HepG2 (cell line): ENCODE results near the gene FBXO9.

Source experiments
- CHCHD3 ChIP-seq: sonication (generic); formaldehyde crosslinking; IDR thresholded peaks from 2 replicates; pipeline ENCODE4 v1.8.0; 2022; ENCODE audit warnings: mild to moderate bottlenecking, missing genetic modification reagents, moderate library complexity
- EZH2 ChIP-seq: conservative IDR thresholded peaks from 2 replicates; pipeline ENCODE4 v1.6.1; 2012; ENCODE audit warnings: mild to moderate bottlenecking, low read depth, low read length, moderate library complexity
- FIP1L1 ChIP-seq: fragments of 200-400 bp; formaldehyde crosslinking; IDR thresholded peaks from 2 replicates; pipeline ENCODE4 v1.6.1; 2018; ENCODE audit warnings: low read depth, mild to moderate bottlenecking, low read length, moderate library complexity, borderline replicate concordance; ENCODE audit not compliant: insufficient read depth
- FOXK2 ChIP-seq: fragments of 450-650 bp; IDR thresholded peaks from 2 replicates; pipeline ENCODE4 v1.6.1; 2016
- HOXA9 ChIP-seq: sonication (generic); formaldehyde crosslinking; IDR thresholded peaks from 2 replicates; pipeline ENCODE4 v1.8.1; 2022; ENCODE audit warnings: missing genetic modification reagents, mild to moderate bottlenecking, moderate library complexity, borderline replicate concordance
- MAX ChIP-seq: IDR thresholded peaks from 2 replicates; pipeline ENCODE4 v1.6.1; 2012; ENCODE audit warnings: inconsistent platforms
- TAF1 ChIP-seq: sonication (generic); formaldehyde crosslinking; IDR thresholded peaks from 2 replicates; pipeline ENCODE4 v1.4.0; 2020; ENCODE audit warnings: missing genetic modification reagents
- TCF7 ChIP-seq: sonication (generic); IDR thresholded peaks from 2 replicates; pipeline ENCODE4 v1.6.1; 2016; ENCODE audit warnings: antibody characterized with exemption, low read depth
- ZFX ChIP-seq: sonication (generic); formaldehyde crosslinking; IDR thresholded peaks from 2 replicates; pipeline ENCODE4 v1.4.0; 2020; ENCODE audit warnings: mild to moderate bottlenecking, low read depth, missing genetic modification reagents, moderate library complexity
- ZHX2 ChIP-seq, 2 experiments: sonication (generic) in 1 of 2; formaldehyde crosslinking in 1 of 2; IDR thresholded peaks; 2 replicates each; pipeline versions ENCODE4 v1.6.1 to v1.9.0; 2014 to 2022; ENCODE audit warnings: antibody characterized with exemption in 1 of 2, borderline replicate concordance in 1 of 2, inconsistent platforms in 1 of 2, low read depth in 1 of 2, missing genetic modification reagents in 1 of 2
- ZNF644 ChIP-seq: IDR thresholded peaks from 2 replicates; pipeline ENCODE4 v1.6.1; 2016; ENCODE audit warnings: low read depth
- ZNF781 ChIP-seq: sonication (generic); formaldehyde crosslinking; IDR thresholded peaks from 2 replicates; pipeline ENCODE4 v1.5.1; 2020; ENCODE audit warnings: borderline replicate concordance, mild to moderate bottlenecking, missing genetic modification reagents; ENCODE audit errors: not compliant biosample characterization
- TF ChIP-seq, protein P1 (sequence below): sonication (generic); formaldehyde crosslinking; IDR thresholded peaks from 2 replicates; pipeline ENCODE4 v1.5.0; 2020; ENCODE audit warnings: mild to moderate bottlenecking, missing genetic modification reagents, moderate library complexity

- TF ChIP-seq TCF7 (no peak), ZNF781 (no peak), ZFX (no peak), HOXA9 (no peak), ZHX2 (IDR thresholded peaks at IDR 0.05; ENCODE audit: low read depth) (no peak), ZHX2 (CRISPR knock-in tag; IDR thresholded peaks at IDR 0.05; ENCODE audit: borderline replicate concordance) (no peak), CHCHD3 (CRISPR knock-in tag) (no peak), EZH2 (no peak), FIP1L1 (no peak), FOXK2 (no peak), MAX (no peak), TAF1 (no peak), ZNF644 (CRISPR knock-in tag) (no peak)
- TF ChIP-seq, protein P1, sequence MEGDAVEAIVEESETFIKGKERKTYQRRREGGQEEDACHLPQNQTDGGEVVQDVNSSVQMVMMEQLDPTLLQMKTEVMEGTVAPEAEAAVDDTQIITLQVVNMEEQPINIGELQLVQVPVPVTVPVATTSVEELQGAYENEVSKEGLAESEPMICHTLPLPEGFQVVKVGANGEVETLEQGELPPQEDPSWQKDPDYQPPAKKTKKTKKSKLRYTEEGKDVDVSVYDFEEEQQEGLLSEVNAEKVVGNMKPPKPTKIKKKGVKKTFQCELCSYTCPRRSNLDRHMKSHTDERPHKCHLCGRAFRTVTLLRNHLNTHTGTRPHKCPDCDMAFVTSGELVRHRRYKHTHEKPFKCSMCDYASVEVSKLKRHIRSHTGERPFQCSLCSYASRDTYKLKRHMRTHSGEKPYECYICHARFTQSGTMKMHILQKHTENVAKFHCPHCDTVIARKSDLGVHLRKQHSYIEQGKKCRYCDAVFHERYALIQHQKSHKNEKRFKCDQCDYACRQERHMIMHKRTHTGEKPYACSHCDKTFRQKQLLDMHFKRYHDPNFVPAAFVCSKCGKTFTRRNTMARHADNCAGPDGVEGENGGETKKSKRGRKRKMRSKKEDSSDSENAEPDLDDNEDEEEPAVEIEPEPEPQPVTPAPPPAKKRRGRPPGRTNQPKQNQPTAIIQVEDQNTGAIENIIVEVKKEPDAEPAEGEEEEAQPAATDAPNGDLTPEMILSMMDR (CRISPR knock-in tag), result no peak
These were observed 77.6 kb downstream of the FBXO9 start for GRCh38 chr6:53142810-53143209.
